Ishikawa (cell line): ENCODE data around the gene PTPRD.

ENCODE experiments used
- CEBPB ChIP-seq: IDR thresholded peaks from 2 replicates; pipeline ENCODE4 v1.6.1; 2012
- CREB1 ChIP-seq: IDR thresholded peaks from 2 replicates; pipeline ENCODE4 v1.6.1; 2012; ENCODE audit warnings: low read depth
- EGR1 ChIP-seq: IDR thresholded peaks from 2 replicates; pipeline ENCODE4 v1.6.1; 2012
- EP300 ChIP-seq: IDR thresholded peaks from 2 replicates; pipeline ENCODE4 v1.6.1; 2012; ENCODE audit warnings: borderline replicate concordance
- FOXM1 ChIP-seq: IDR thresholded peaks from 2 replicates; pipeline ENCODE4 v1.6.1; 2012; ENCODE audit warnings: low read depth, borderline replicate concordance
- MAX ChIP-seq: IDR thresholded peaks from 2 replicates; pipeline ENCODE4 v1.6.1; 2012
- NFIC ChIP-seq: IDR thresholded peaks from 2 replicates; pipeline ENCODE4 v1.6.1; 2012
- RAD21 ChIP-seq: IDR thresholded peaks from 2 replicates; pipeline ENCODE4 v1.6.1; 2012; ENCODE audit warnings: low read depth
- REST ChIP-seq: IDR thresholded peaks from 2 replicates; pipeline ENCODE4 v1.6.1; 2012; ENCODE audit warnings: low read depth, mild to moderate bottlenecking
- TAF1 ChIP-seq: IDR thresholded peaks from 2 replicates; pipeline ENCODE4 v1.6.1; 2012; ENCODE audit warnings: low read depth, mild to moderate bottlenecking
- TCF12 ChIP-seq: IDR thresholded peaks from 2 replicates; pipeline ENCODE4 v1.6.1; 2012; ENCODE audit warnings: low read depth
- TEAD4 ChIP-seq: IDR thresholded peaks from 2 replicates; pipeline ENCODE4 v1.6.1; 2012
- YY1 ChIP-seq: IDR thresholded peaks from 2 replicates; pipeline ENCODE4 v1.6.1; 2012; ENCODE audit warnings: low read depth
- ZBTB7A ChIP-seq: IDR thresholded peaks from 2 replicates; pipeline ENCODE4 v1.6.1; 2012; ENCODE audit warnings: low read depth
- TF ChIP-seq, protein P1 (sequence below): IDR thresholded peaks from 2 replicates; pipeline ENCODE4 v1.6.1; 2012

Gene PTPRD

DNA sequence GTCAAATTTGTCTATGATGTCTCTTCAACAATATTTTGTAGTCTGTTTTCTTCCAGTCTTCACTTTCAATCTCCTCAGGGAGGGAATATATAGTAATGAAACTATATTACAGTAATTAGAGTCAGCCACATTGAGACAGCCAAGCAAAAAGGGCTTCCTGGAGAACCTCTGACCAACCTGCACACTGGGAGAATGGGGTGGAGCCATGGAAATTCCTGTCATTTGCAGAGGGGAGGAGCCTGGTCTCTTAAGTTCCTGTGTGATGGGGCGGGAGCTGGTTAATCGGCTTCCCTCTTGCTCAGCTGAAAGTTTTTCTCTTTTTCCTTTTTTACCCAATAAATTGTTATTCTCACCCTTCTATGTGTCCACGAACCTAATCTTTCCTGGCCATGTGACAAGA lies 1220.0 kb downstream of the PTPRD start:
- TF ChIP-seq CREB1: no peak
- TF ChIP-seq NFIC: no peak
- no peak for TF ChIP-seq ZBTB7A
- TF ChIP-seq, protein P1, sequence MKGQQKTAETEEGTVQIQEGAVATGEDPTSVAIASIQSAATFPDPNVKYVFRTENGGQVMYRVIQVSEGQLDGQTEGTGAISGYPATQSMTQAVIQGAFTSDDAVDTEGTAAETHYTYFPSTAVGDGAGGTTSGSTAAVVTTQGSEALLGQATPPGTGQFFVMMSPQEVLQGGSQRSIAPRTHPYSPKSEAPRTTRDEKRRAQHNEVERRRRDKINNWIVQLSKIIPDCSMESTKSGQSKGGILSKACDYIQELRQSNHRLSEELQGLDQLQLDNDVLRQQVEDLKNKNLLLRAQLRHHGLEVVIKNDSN: no peak
- no peak for TF ChIP-seq TEAD4
- TF ChIP-seq TAF1: no peak

DNA sequence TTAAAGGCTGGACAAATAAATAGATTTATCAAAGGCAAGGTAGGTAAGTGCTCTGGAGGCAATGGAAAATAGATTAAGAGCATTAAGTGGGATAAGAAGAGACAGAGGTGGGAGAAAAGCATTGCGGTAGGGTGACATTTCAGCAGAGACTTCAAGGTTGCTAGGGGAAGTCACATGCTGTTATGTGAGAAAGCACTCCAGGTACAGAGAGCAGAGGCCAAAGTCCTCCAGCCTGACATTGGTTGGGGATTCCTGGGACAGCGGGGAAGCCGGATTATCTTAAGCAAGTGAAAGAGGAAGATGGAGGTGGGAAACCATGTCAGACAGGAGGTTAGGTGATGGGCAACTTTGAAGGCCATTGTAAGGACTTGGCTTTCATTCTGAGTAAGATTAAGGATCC lies 1222.9 kb downstream of the PTPRD start:
- no peak for TF ChIP-seq RAD21
- TF ChIP-seq TAF1: no peak
- no peak for TF ChIP-seq CREB1
- no peak for TF ChIP-seq EGR1

DNA sequence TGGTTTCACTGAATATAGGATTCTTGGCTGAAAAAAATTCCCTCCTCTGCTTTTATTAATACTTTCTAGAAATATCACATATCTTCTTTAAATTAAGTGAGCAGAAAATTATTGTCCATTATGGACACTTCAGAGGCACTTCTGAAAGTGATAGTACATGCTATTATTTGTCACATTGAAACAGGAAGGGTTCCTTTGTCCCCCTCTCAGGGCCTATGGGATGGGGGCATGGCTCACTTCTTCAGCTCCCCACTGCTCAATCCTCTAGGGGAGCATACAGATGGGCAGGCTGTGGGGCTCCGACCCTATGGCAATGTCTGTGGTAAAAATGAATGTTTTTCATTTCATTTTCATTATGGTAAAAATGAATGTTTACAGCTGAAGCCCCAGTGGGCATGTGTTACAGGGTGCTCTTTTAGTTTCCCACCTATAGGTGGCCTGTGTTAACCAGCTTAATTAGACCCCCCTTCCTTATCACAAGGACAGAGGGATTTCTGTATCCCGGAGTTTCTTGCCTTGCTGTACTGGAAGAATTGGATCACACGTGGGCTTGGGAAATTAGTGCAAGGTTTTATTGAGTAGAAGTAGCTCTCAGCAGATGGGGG lies 1225.2 kb downstream of the PTPRD start:
- TF ChIP-seq MAX (no peak), YY1 (no peak), REST (no peak), TAF1 (no peak), RAD21 (no peak), CREB1 (no peak), FOXM1 (no peak), ZBTB7A (no peak), TEAD4 (no peak), EP300 (no peak), CEBPB (no peak), NFIC (no peak), TCF12 (no peak), EGR1 (no peak)
- TF ChIP-seq, protein P1: no peak

- no peak for TF ChIP-seq ZBTB7A
- no peak for TF ChIP-seq EP300
- TF ChIP-seq CREB1: no peak
- no peak for TF ChIP-seq EGR1
- TF ChIP-seq TAF1: no peak
- TF ChIP-seq NFIC: no peak
Observed at GRCh38 chr9:9362332-9362731, 1250.5 kb downstream of the PTPRD start.

- TF ChIP-seq TEAD4 (no peak), RAD21 (peak; percentile 13; the same call in 1 of the 2 replicates)
Observed at GRCh38 chr9:9352877-9353481, 1259.8 kb downstream of the PTPRD start.

DNA sequence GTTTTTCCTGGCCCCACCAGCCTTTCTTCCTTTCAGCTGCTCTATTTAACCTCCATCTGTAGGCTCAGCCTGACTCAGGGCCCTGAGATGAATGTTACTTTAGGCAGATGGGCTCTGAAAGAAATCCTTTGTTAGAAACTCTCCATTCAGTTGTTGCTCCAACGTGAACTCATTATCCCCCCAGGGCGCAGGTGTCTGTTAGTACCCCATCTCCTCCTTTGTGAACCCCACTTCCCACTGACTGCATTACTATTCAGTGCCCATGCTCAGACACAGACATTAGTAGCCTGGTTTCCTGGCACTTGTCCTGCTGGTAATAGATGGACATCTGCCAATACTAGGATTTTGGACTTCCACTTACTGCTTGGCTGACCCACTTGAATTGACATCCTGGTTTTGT lies 1271.6 kb downstream of the PTPRD start:
- TF ChIP-seq TAF1 (no peak), TCF12 (no peak), REST (no peak), MAX (no peak)

GRCh38 chr9:9337129-9337528 lies 1275.7 kb downstream of the PTPRD start:
- TF ChIP-seq NFIC: no peak
- no peak for TF ChIP-seq CEBPB
- TF ChIP-seq EP300: no peak
- TF ChIP-seq CREB1: no peak
- no peak for TF ChIP-seq FOXM1
- no peak for TF ChIP-seq YY1
- TF ChIP-seq, protein P1: no peak
- no peak for TF ChIP-seq REST
